ENCODE results near the gene FAM234B.
"Not testable (repeated sequence)": the region's sequence is repeated elsewhere in the genome, so short reads cannot be mapped to it uniquely, and the experiment has no call there.

The FAM234B gene

GRCh38 chr12:13061377-13061776 lies 17.2 kb downstream of the FAM234B start:
- TF ChIP-seq POLR2A (IDR thresholded peaks at IDR 0.05; ENCODE audit: low read length), result peak; percentile 43
- peak; percentile 78 for TF ChIP-seq GATA1 (IDR thresholded peaks at IDR 0.05; ENCODE audit: low read depth, low read length)
- DNase-seq, result peak; percentile 91 to 98

DNA sequence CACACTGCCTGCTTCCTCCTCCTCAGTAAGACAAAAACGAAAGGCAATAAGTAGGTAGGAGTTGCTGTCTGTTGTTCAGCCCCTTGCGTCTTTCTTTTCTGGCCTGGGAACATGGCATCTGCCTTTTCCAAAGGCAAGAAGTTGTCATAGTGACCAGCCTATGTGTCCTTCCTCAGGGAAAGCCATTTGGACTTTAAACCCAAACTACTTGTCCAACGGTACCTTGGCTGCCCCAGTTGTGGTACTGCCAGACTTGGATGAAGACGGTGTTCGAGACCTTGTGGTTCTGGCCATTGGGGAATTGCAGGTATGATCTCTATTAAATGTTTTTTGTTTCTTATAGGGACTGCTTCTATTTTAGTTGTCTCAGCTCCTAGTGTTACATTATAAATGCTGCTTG lies 18.5 kb downstream of the FAM234B start:
- no peak for TF ChIP-seq POLR2A (IDR thresholded peaks at IDR 0.05; ENCODE audit: low read length)
- TF ChIP-seq GATA1 (IDR thresholded peaks at IDR 0.05; ENCODE audit: low read depth, low read length), result no peak
- no peak for DNase-seq

DNA sequence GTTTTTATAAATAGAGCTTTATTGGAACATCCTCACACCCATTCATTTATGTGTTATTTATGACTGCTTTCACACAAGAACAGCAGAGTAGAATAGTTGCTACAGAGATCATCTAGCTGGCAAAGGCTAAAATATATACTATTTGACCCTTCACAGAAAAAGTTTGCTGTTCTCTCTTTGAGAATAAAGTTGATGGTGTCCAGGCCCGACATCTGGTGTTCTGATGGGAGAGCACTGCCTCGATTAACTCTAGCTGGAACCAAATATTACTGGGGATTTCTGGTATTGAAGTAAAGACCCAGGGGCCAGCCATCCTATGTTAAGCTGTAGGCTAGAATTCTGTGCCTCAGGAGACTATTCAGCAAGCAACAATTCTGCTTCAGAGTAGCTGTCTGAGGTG lies 21.8 kb downstream of the FAM234B start:
- DNase-seq, result no peak
- TF ChIP-seq GATA1 (IDR thresholded peaks at IDR 0.05; ENCODE audit: low read depth, low read length) (no peak), POLR2A (IDR thresholded peaks at IDR 0.05; ENCODE audit: low read length) (no peak)

DNA sequence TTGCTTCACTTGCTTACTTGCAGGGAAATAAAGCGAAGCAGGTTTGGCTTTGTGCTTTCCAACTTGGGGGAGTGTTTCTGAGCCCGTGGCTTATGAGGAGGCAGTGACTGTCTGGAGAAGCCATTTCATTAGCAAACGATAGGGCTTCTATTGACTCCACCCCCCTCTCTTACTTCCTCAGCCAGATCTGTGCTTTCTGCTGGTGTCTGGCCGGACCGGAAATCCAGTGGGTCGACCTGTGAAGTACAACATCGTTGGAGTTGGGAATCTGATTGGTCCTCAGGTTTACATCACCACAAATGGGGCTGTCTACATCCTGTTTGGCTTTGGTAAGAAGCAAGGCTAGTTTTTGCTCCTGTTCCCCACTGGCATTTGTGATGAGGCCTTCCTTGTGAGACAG lies 22.3 kb downstream of the FAM234B start:
- TF ChIP-seq GATA1 (IDR thresholded peaks at IDR 0.05; ENCODE audit: low read depth, low read length) (no peak), POLR2A (IDR thresholded peaks at IDR 0.05; ENCODE audit: low read length) (no peak)
- no peak for DNase-seq

GRCh38 chr12:13067322-13067721 lies 23.1 kb downstream of the FAM234B start:
- DNase-seq, result no peak
- TF ChIP-seq GATA1 (IDR thresholded peaks at IDR 0.05; ENCODE audit: low read depth, low read length) (no peak), POLR2A (IDR thresholded peaks at IDR 0.05; ENCODE audit: low read length) (no peak)

- peak; percentile 13 to 43 for DNase-seq
- TF ChIP-seq POLR2A (IDR thresholded peaks at IDR 0.05; ENCODE audit: low read length) (no peak), GATA1 (IDR thresholded peaks at IDR 0.05; ENCODE audit: low read depth, low read length) (no peak)
Observed at GRCh38 chr12:13069380-13069779, 25.2 kb downstream of the FAM234B start.

DNA sequence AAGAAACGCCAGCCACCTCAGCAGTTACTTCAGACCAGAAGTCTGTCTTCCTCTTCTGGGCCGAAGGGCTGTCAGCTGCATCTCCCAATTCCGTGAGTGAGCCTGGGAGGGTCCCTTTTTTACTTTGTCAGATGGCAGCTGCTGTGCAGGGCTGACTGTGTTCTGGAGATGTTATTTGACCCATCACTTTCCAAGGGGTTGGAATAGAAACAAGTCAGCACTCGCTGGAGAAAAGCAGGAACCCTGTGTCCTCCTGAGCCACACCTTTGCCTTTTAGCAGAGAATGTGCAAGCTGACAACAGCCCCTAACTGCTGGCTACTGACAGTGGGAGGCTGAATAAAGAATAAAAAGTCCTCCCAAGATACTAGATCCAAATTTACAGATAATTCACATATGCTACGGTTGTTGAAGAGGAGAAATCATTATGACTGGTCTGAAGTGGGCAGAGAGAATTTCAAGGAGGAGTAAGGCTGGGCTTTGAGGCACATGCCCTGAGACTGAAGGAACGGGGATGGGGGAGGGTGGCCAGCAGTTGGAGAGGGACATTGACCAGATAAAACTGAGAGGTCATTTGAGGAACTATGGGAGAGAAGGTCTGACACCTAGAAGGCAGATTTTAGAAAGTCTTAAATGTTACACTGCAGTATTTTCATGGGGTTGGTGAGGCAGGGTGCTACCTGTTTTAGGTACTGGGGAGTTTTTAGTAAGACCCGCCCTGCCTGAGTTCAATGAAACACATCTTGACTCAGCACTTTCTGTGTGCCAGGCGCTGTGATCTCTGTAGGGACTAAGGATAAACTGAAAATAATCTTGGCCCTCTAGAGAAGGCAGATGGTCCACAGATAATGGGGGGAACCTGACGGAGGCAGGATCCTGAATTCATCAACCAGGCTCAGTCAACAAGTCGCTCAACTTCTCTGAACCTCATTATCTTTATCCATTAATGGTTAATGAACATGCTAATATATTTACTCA lies 27.4 kb downstream of the FAM234B start:
- DNase-seq, result peak in 1 of 2 experiments; percentile 8
- TF ChIP-seq POLR2A (IDR thresholded peaks at IDR 0.05; ENCODE audit: low read length), result no peak

GRCh38 chr12:13073173-13073572 lies 29.0 kb downstream of the FAM234B start:
- TF ChIP-seq POLR2A (IDR thresholded peaks at IDR 0.05; ENCODE audit: low read length) (no peak), GATA1 (IDR thresholded peaks at IDR 0.05; ENCODE audit: low read depth, low read length) (no peak)
- DNase-seq, result no peak

DNA sequence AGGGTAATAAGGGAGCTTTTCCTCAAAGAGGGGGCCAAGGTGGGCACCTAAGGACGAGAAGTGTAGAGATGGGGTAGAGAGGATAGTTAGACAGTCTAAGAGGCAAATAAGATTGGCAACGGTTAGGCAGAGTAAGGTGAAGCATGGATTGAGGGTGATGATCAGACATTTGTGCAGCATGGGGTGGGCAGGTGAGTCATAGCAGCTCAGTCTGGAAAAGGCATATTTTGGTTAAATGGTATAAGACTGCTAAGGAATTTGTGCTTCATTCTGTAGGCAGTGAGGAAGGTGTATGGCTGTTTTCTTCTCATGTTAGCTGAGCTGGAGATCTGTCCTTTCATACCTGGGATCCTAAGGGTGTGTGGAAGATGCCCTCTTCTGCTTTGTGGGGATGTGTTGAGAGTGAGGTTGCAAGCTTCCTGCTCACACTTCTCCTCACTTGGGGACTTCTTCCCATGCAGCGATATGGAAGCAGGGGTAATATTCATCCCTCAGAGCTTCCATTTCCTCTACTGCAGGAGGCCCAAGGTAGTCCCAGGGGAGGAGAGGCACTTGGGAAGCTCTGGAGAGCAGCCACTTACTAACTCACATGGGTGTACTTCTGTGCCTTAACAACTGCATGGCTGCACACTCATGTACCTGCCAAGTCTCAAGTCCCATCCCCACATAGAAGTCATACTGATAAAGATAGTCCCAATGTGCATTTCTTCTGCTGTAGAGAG lies 30.4 kb downstream of the FAM234B start:
- TF ChIP-seq POLR2A (IDR thresholded peaks at IDR 0.05; ENCODE audit: low read length) (no peak), GATA1 (IDR thresholded peaks at IDR 0.05; ENCODE audit: low read depth, low read length) (no peak)
- no peak for DNase-seq

- no peak for DNase-seq
- TF ChIP-seq POLR2A (IDR thresholded peaks at IDR 0.05; ENCODE audit: low read length) (no peak), GATA1 (IDR thresholded peaks at IDR 0.05; ENCODE audit: low read depth, low read length) (no peak)
Observed at GRCh38 chr12:13075118-13075480, 30.9 kb downstream of the FAM234B start.

- no peak for TF ChIP-seq GATA1 (IDR thresholded peaks at IDR 0.05; ENCODE audit: low read depth, low read length)
- no peak for TF ChIP-seq POLR2A (IDR thresholded peaks at IDR 0.05; ENCODE audit: low read length)
- DNase-seq, result no peak
Observed at GRCh38 chr12:13075786-13076570, 31.8 kb downstream of the FAM234B start.

DNA sequence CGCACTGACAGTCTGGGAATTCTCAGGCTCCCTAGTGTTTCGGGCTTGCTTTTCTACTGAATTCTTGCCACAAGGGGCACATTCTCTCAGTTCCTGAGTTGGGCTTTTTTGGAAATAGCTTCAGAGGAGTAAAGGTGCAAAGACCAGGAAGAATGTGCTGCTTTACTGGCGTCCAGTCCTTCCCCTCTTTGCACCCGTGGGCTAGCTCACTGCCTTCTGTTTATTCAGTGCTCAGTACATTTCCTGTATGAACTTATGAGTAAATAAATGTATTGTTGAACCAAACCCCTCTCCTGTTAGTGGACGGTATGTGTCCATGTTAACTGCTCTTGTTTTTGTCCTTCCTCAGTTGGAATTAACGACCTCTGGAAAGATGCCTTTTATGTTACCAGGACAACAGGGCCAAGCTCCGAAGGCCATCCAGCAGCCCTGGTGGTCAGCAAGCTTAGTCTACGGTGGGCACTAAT lies 35.3 kb downstream of the FAM234B start:
- DNase-seq, result no peak
- no peak for TF ChIP-seq POLR2A (IDR thresholded peaks at IDR 0.05; ENCODE audit: low read length)
- TF ChIP-seq GATA1 (IDR thresholded peaks at IDR 0.05; ENCODE audit: low read depth, low read length), result no peak

- TF ChIP-seq POLR2A (IDR thresholded peaks at IDR 0.05; ENCODE audit: low read length) (no peak), GATA1 (IDR thresholded peaks at IDR 0.05; ENCODE audit: low read depth, low read length) (no peak)
- no peak for DNase-seq
Observed at GRCh38 chr12:13080266-13080665, 36.1 kb downstream of the FAM234B start.

DNA sequence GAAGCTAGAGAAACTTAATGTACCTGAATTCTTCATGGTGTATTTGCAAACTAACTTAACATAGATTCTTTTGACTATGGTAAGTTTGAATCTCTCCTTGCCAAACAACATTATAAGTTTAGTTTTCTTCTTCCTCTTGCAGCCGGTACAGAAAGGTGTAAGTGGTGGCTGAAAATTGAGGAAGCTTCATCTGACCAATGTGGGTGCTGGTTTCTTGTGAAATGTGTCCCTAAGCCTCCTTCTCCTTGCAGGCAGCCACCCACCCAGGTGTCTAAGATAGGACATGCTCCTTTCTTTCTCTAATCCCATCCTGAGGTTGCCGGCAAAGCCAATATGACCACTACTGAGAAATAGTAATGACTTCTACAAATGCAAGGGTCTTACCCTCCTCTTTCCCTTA lies 38.7 kb downstream of the FAM234B start:
- no peak for DNase-seq
- TF ChIP-seq GATA1 (IDR thresholded peaks at IDR 0.05; ENCODE audit: low read depth, low read length), result no peak
- no peak for TF ChIP-seq POLR2A (IDR thresholded peaks at IDR 0.05; ENCODE audit: low read length)

DNA sequence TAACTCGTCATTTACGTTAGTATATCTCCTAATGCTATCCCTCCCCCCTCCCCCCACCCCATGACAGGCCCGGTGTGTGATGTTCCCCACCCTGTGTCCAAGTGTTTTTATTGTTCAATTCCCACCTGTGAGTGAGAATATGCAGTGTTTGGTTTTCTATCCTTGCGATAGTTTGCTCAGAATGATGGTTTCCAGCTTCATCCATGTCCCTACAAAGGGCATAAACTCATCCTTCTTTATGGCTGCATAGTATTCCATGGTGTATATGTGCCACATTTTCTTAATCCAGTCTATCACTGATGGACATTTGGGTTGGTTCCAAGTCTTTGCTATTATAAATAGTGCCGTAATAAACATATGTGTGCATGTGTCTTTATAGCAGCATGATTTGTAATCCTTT lies 39.5 kb downstream of the FAM234B start:
- not testable (repeated sequence) for DNase-seq
